Smooth muscle cell of the brain vasculature (primary cell): ENCODE measurements around the gene SEC14L5.

ENCODE experiments used
- DNase-seq: peaks from one replicate; pipeline ENCODE4 v3.0.0-alpha.2; 2012; ENCODE audit warnings: low read depth, low spot score

Gene SEC14L5

DNA sequence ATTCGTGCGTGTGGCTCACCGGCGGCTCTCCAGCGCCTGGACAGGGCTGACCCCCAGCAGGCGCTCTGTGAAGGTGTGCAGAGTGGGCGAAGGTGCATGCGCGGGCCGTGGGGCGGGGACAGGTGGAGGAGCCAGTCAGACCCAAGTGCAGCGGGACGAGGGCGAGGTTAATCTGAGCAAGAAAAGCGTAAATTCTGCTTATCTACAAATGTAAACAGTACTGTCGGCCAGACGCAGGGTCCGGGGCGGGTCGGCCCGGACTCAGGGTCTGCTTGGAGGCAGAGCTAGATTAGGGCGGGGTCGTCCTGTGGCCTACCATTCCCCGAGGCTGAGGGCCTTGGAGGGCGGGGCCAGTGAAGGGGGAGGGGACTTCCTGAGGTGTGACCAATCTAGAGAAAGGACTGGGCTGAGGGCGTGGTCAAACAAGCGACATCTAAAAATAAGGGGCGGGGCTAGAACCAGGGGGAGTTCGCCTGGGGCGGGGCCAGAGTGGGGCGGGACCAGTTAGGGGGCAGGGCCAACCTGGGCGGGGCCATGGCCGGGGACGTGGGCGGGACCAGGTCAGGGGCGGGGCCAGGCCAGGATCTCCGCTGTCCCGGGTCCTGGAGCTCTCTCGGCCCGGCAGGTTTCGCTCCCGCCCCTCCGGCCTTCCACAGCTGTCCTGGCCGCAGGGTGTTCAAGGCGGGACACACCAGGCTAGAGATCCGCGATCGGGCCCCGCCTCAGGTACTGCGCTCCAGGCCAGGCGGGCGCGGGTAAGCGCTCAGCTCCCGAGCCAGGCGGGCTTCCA, at the start of gene SEC14L5:
TSS of gene SEC14L5 (plus strand) at position 611 of the 790 bp plus-strand sequence. CDS start 994 bp downstream, outside the sequence.
- peak; percentile 89 for DNase-seq

DNA sequence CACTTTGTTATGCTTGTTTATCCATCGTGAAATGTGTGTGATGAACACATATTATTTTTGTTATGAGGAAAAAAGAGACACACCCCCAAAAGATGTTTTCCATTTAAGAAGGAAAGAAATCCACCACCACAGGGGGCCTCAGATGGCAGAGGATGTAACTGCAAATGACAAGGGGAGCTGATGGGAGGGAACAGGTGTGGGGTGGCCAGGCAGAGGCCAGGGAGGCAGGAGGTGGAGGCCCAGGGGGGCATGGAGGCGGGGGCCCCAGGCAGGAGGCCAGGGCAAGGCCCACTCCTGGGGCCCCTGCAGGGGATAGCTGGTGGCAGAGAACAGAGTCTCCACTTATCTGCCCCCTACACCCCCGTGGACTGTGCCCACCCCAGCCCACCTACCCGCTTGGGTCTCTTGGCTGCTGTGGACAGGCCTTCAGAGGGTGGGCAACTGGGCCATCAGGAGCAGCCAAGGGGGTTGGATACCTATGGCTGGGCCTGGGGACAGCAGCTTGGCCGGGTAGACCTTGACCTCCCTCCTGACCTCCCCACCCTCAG, 49.2 kb upstream of the SEC14L5 start:
- DNase-seq, result no peak

- DNase-seq, result no peak
Measured at GRCh38 chr16:4909825-4910224, 48.3 kb upstream of the SEC14L5 start.

DNA sequence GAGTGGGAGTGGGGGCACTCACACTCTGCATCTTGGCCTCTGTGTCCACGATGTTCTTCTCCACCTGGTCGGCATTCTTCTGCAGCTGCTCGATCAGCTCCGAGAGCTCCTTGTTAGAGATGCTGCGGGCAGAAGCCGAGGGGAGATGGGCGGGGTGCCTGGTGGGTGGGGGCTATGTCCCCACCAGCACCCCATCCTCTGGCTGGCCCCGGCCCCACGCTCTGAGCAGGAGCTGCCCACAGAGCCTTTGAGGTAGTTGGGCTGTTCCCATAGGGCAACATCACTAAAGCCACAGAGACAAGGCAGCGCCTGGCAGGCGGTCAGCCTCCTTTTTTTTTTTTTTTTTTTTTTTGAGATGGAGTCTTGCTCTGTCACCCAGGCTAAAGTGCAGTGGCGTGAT, 47.3 kb upstream of the SEC14L5 start:
- DNase-seq, result no peak

- DNase-seq, result no peak
Measured at GRCh38 chr16:4911970-4912386, 46.2 kb upstream of the SEC14L5 start.

GRCh38 chr16:4913130-4913773, 44.9 kb upstream of the SEC14L5 start:
- DNase-seq, result no peak

- no peak for DNase-seq
Measured at GRCh38 chr16:4913774-4914525, 44.2 kb upstream of the SEC14L5 start.

DNA sequence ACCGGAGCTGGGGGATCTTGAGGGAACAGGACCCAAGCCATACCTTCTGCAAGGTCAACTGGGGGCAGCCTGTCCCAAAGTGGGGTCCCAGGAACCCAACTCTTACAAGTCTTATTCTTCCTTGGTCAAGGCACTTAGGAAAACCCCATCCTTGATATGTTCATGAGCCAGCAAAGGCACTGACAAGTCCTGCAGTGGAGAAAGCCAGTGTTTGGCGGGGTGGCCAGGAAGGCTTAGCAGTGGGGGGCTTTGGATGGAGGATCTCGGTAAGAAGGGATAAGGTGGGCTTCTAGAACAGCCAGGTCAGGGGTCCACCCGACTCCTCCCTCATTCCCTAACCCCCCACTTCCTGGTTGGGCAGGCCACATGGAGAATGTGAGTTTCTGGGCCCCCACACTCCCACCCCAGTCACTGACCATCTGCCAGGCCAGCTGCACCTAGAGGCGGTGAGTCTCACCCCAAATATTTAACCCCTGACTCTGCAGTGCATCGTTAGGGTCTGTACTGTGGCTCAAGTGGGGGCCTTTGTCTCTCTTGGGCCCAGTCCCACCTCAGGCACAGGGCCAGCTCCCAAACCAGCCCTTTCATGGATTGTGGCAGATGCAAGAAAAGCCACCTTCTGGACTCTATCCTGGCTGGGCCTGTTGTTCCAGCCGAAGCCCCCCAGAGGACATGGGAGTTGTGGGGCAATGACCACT, 43.5 kb upstream of the SEC14L5 start:
- no peak for DNase-seq

DNA sequence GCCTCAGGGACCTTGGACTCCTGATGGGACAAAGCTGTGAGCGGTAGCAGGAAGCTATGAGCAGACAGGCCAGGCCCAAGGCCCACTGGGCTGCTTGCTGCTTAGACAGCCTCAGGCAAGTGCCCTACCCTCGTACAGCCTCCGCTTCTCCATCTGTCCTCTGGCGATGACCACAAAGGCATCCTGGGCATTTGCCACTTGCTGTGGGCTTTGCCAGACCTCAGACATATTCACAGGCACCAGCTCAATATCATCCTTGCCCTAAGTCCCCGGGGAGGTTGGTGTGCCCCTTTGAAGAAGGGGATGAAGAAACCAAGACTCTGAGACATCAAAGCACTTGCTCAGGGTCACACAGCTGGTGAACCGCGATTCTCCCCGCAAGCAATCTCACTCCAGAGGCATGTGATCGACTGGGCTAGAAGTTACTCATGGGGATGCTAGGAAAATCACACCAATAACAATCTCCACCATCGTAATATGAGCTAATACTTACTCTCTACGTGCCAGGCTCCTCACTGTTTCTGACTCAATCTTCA, 42.8 kb upstream of the SEC14L5 start:
- DNase-seq, result peak; percentile 82

GRCh38 chr16:4917117-4917516, 41.0 kb upstream of the SEC14L5 start:
- DNase-seq, result no peak

GRCh38 chr16:4918781-4919251, 39.3 kb upstream of the SEC14L5 start:
- no peak for DNase-seq

DNA sequence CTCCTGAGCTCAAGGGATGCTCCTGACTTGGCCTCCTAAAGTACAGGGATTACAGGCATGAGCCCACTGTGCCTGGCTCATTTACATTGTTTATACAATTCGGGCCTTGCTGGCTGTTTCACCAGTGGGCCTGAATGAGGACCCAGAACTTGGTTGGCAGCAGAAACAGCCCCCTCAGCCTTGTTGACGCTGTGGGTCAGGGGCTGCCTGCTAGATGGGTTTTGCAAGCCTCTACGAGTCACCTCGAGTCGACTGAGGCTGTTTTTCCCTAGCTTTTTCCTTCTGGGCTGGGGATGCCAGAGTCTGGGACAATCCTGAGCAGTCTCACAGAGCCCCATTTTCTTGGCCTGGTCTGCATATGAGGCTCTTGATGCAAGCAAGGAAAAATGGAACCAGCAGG, 37.3 kb upstream of the SEC14L5 start:
- no peak for DNase-seq

DNA sequence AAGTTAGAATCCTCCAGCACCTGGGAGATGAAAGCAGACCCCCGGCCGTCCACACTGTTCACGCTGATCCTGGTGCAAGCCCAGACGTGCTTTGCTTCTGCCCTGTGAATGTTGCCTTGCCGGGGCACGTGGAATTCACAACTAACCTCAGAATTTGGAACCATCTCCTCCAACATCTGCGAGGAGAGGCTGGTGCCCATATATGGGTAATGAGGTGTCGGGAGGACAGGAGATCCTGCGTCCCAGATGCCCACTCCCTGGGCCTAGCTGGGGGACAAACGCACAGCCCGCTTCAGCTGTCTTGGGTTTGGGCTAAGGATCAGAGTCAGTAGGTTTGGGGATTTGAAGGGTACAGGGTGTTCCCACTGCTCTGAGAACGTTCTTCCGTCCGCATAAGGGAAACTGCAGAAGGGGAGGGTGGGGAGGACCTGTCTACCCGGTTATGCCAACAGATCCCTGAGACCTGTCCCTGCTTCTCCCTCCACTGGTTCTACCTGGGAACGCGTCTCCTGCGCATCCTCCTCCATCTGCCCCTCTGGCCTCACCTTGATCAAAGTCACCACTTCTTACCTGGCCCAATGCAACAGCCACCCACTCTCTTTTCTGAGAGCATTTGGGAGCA, 35.3 kb upstream of the SEC14L5 start:
- DNase-seq, result no peak

DNA sequence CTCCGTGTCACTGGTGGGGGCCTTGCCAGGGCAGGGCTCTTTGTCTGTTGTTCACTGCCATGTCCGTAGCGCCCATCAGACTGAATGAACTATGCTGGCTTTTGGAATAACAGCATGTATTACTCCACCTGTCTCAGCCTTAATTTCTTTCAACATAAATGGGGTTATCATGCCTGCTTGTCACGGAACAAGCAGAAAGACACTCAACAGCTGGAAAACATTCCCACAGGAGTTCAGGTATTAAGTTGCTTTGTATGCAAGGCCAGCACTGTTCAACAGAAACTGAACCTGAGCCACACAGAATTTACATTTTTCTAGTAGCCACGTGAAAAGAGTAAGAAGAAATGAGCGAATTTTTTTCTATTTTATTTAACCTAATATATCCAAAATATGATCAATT, 34.3 kb upstream of the SEC14L5 start:
- no peak for DNase-seq

- DNase-seq, result no peak
Measured at GRCh38 chr16:4924593-4925292, 33.4 kb upstream of the SEC14L5 start.

- DNase-seq, result no peak
Measured at GRCh38 chr16:4925293-4925607, 32.9 kb upstream of the SEC14L5 start.

DNA sequence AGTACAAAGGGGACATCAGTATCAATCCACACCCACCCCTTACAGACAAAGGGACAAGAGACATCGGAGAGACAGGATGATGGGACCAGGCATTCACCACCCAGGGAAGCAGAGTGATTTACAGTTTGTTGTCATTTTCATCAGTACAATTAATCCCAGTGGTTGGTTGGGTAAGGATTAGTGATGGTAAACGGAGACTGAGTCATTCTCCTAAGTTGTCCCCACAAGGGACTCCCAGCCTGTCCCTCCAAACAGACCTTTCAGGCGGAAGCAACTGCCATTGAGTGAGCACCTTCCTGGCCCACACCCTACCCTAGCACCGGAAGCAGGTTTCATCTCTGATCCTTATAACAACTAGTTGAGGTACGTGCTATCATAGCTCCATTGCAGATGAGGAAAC, 32.3 kb upstream of the SEC14L5 start:
- no peak for DNase-seq

DNA sequence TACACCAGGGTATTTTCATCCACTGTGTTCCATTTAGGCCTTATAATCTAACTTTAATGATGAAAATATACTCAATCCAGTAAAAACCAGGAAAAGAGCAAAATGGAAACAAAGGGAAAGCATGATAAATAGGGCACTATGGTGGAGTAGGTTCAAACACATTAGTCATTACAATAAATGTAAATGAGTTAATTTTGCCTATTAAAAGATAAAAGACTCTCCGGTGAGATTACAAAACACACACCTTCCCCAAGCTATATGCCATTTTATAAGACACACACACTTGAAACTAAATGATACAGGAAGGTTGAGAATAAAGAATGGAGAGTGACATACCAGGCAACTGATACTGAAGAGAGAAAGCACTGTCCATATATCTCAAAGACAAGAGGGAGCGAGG, 31.2 kb upstream of the SEC14L5 start:
- DNase-seq, result no peak

- DNase-seq, result no peak
Measured at GRCh38 chr16:4927661-4928060, 30.5 kb upstream of the SEC14L5 start.

GRCh38 chr16:4928227-4928626, 29.9 kb upstream of the SEC14L5 start:
- DNase-seq, result no peak
